GM12875 (cell line): Measurements from ENCODE around the gene SEMA6B.

ENCODE experiments used
- H3K4me3 ChIP-seq: one replicate; pipeline ENCODE4 v1.5.1; 2011; ENCODE audit warnings: low read depth, low read length, control low read depth
- CTCF ChIP-seq: IDR thresholded peaks from 2 replicates; pipeline ENCODE4 v1.5.1; 2011; ENCODE audit warnings: low read depth, mild to moderate bottlenecking, control low read depth, inconsistent platforms, low read length, moderate library complexity, borderline replicate concordance; ENCODE audit not compliant: insufficient read depth

SEMA6B gene

GRCh38 chr19:4541114-4541805 lies 18.2 kb downstream of the SEMA6B start:
- no peak overlapping the region for H3K4me3 ChIP-seq

GRCh38 chr19:4539693-4540581 lies 19.5 kb downstream of the SEMA6B start, which contains the start of gene LRG1:
Gene LRG1 (minus strand): TSS chr19:4540036. CDS start chr19:4540013, 23 bp downstream.
- no peak for TF ChIP-seq CTCF
- no peak within 1 kb of the TSS for H3K4me3 ChIP-seq

More at GRCh38 chr19:4541114-4541805, 18.2 kb downstream of the SEMA6B start:
- TF ChIP-seq CTCF: no peak

GRCh38 chr19:4539169-4539692 lies 20.3 kb downstream of the SEMA6B start:
- no peak for TF ChIP-seq CTCF
- H3K4me3 ChIP-seq: no peak overlapping the region

GRCh38 chr19:4538601-4538954 lies 20.9 kb downstream of the SEMA6B start:
- no peak overlapping the region for H3K4me3 ChIP-seq
- no peak for TF ChIP-seq CTCF

- H3K4me3 ChIP-seq: no peak overlapping the region
- TF ChIP-seq CTCF: no peak
Measured at GRCh38 chr19:4537953-4538600, 21.4 kb downstream of the SEMA6B start.

GRCh38 chr19:4536798-4537197 lies 22.7 kb downstream of the SEMA6B start:
- H3K4me3 ChIP-seq: no peak overlapping the region
- no peak for TF ChIP-seq CTCF
